SK-N-SH (cell line): ENCODE measurements around the gene GBX1. TPM values are rescaled to one million over a fixed set of nuclear protein-coding genes. Genes with fewer than 3 reads are reported as not detected.

Source experiments
- CTCF ChIA-PET: fragments of 300-600, 350-600 bp; formaldehyde crosslinking; extraction: SDS; loops from one replicate; lab custom pipeline; 2021; lab: Yijun Ruan, JAX
- POLR2A ChIA-PET: fragments of 350-600 bp; sonication (Branson Sonifier 250); formaldehyde crosslinking; extraction: SDS; loops from one replicate; lab custom pipeline; 2020; ENCODE audit warnings: antibody characterized with exemption, inconsistent platforms; lab: Yijun Ruan, JAX
- DNase-seq: peaks from one replicate; pipeline ENCODE4 v3.0.0; 2012
- H2AFZ ChIP-seq: fragments of 200-600 bp; sonication (generic); 2 replicates; pipeline ENCODE4 v1.8.1; 2016; ENCODE audit warnings: antibody characterized with exemption, mild to moderate bottlenecking, low read depth
- H3F3A ChIP-seq: fragments of 200-600 bp; sonication (generic); replicated peaks from 2 replicates; pipeline ENCODE3; 2016; ENCODE audit warnings: antibody characterized with exemption, mild to moderate bottlenecking; ENCODE audit not compliant: insufficient read depth
- H3K27ac ChIP-seq, 2 experiments: fragments of 200-500 bp in 1 of 2; fragments of 200-600 bp in 1 of 2; sonication (Bioruptor generic) in 1 of 2; sonication (generic), shearing (Covaris generic) in 1 of 2; 2 replicates each; pipeline versions ENCODE4 v1.5.1 to v1.6.1; 2014 to 2016; ENCODE audit warnings: low read depth in 2 of 2, inconsistent platforms in 1 of 2, low read length in 1 of 2, mild to moderate bottlenecking in 1 of 2, mixed read lengths in 1 of 2
- H3K27me3 ChIP-seq: fragments of 200-600 bp; sonication (generic), shearing (Covaris generic); 2 replicates; pipeline ENCODE4 v1.6.1; 2016; ENCODE audit warnings: mixed run types; ENCODE audit not compliant: insufficient read depth
- H3K36me3 ChIP-seq, 2 experiments: fragments of 200-500 bp in 1 of 2; fragments of 200-600 bp in 1 of 2; sonication (Bioruptor generic) in 1 of 2; sonication (generic) in 1 of 2; replicated peaks in 1 of 2; 2 replicates each; pipeline versions ENCODE3 to v1.5.1; 2014 to 2016; ENCODE audit warnings: low read length in 1 of 2, mild to moderate bottlenecking in 1 of 2; ENCODE audit not compliant: insufficient read depth in 2 of 2, control insufficient read depth in 1 of 2
- H3K4me1 ChIP-seq, 2 experiments: fragments of 200-500 bp in 1 of 2; fragments of 200-600 bp in 1 of 2; sonication (Bioruptor generic) in 1 of 2; sonication (generic), shearing (Covaris generic) in 1 of 2; 2 replicates each; pipeline versions ENCODE4 v1.5.1 to v1.6.1; 2014 to 2016; ENCODE audit warnings: low read depth in 1 of 2, low read length in 1 of 2, mixed run types in 1 of 2; ENCODE audit not compliant: insufficient read depth in 2 of 2, control insufficient read depth in 1 of 2
- H3K4me2 ChIP-seq: fragments of 200-600 bp; sonication (generic), shearing (Covaris generic); 2 replicates; pipeline ENCODE4 v1.6.1; 2017; ENCODE audit warnings: mixed run types
- H3K4me3 ChIP-seq, 2 experiments: fragments of 200-500 bp in 1 of 2; fragments of 200-600 bp in 1 of 2; sonication (Bioruptor generic) in 1 of 2; sonication (generic), shearing (Covaris generic) in 1 of 2; 2 replicates each; pipeline versions ENCODE4 v1.5.1 to v1.8.1; 2014 to 2016; ENCODE audit warnings: low read depth in 2 of 2, inconsistent platforms in 1 of 2, low read length in 1 of 2, mild to moderate bottlenecking in 1 of 2, mixed read lengths in 1 of 2, moderate library complexity in 1 of 2
- H3K79me2 ChIP-seq: fragments of 200-600 bp; sonication (generic); 2 replicates; pipeline ENCODE4 v1.8.1; 2017; ENCODE audit warnings: mild to moderate bottlenecking; ENCODE audit not compliant: insufficient read depth
- H3K9ac ChIP-seq: fragments of 200-600 bp; sonication (generic); 2 replicates; pipeline ENCODE4 v1.6.1; 2017; ENCODE audit warnings: mixed run types
- H3K9me2 ChIP-seq: fragments of 200-600 bp; sonication (generic); 2 replicates; pipeline ENCODE4 v1.6.1; 2017; ENCODE audit warnings: mixed run types
- H3K9me3 ChIP-seq: fragments of 200-600 bp; sonication (generic); 2 replicates; pipeline ENCODE4 v1.6.1; 2017; ENCODE audit warnings: mixed run types, mild to moderate bottlenecking, moderate library complexity
- H4K20me1 ChIP-seq: fragments of 200-600 bp; sonication (generic); 2 replicates; pipeline ENCODE4 v1.6.1; 2017; ENCODE audit warnings: mild to moderate bottlenecking, mixed run types; ENCODE audit not compliant: insufficient read depth
- FOSL2 ChIP-seq: IDR thresholded peaks from 2 replicates; pipeline ENCODE4 v1.4.0; 2012; ENCODE audit warnings: low read depth, mild to moderate bottlenecking, moderate library complexity, borderline replicate concordance
- FOXM1 ChIP-seq: IDR thresholded peaks from 2 replicates; pipeline ENCODE4 v1.4.0; 2012; ENCODE audit warnings: low read depth, mild to moderate bottlenecking
- GABPA ChIP-seq: IDR thresholded peaks from 2 replicates; pipeline ENCODE4 v1.4.0; 2012; ENCODE audit warnings: low read depth, mild to moderate bottlenecking
- GATA2 ChIP-seq: sonication (generic); formaldehyde crosslinking; IDR thresholded peaks from 2 replicates; pipeline ENCODE4 v1.5.0; 2020; ENCODE audit warnings: mild to moderate bottlenecking, missing genetic modification reagents
- MEF2A ChIP-seq: IDR thresholded peaks from 2 replicates; pipeline ENCODE4 v1.4.0; 2012; ENCODE audit warnings: low read depth, borderline replicate concordance
- MXI1 ChIP-seq: IDR thresholded peaks from 2 replicates; pipeline ENCODE4 v1.6.1; 2012; ENCODE audit warnings: mild to moderate bottlenecking, low read depth, low read length, improper control_type of control experiment
- RCOR1 ChIP-seq: fragments of 150-350 bp; IDR thresholded peaks from 2 replicates; pipeline ENCODE4 v1.6.1; 2017; ENCODE audit warnings: antibody characterized with exemption, low read length
- RXRA ChIP-seq: IDR thresholded peaks from 2 replicates; pipeline ENCODE4 v1.4.0; 2012; ENCODE audit warnings: low read depth, mild to moderate bottlenecking, borderline replicate concordance
- SIN3A ChIP-seq: IDR thresholded peaks from 2 replicates; pipeline ENCODE4 v1.6.1; 2012; ENCODE audit warnings: low read depth, mild to moderate bottlenecking, low read length, moderate library complexity, borderline replicate concordance
- TAF1 ChIP-seq: IDR thresholded peaks from 2 replicates; pipeline ENCODE4 v1.6.1; 2012; ENCODE audit warnings: low read depth, mild to moderate bottlenecking, low read length, moderate library complexity, borderline replicate concordance
- TCF12 ChIP-seq: IDR thresholded peaks from 2 replicates; pipeline ENCODE4 v1.4.0; 2012
- USF1 ChIP-seq: IDR thresholded peaks from 2 replicates; pipeline ENCODE4 v1.4.0; 2012; ENCODE audit warnings: low read depth, borderline replicate concordance
- USF2 ChIP-seq: fragments of 150-350 bp; IDR thresholded peaks from 2 replicates; pipeline ENCODE4 v1.6.1; 2017; ENCODE audit warnings: antibody characterized with exemption, low read length, low read depth, borderline replicate concordance
- YY1 ChIP-seq: IDR thresholded peaks from 2 replicates; pipeline ENCODE4 v1.4.0; 2012; ENCODE audit warnings: low read depth, mild to moderate bottlenecking
- WGBS: methylation state at CpG from one replicate; pipeline ENCODE4 v1.1.6; 2017; ENCODE audit warnings: low lambda C conversion rate; 5-methylcytosine and 5-hydroxymethylcytosine counted together
- polyA plus RNA-seq, 3 experiments: library from polyadenylated mRNA; depleted of rRNA; stranded (reverse); fragments of >200 nt; gene quantifications; 2 replicates each; pipeline ENCODE4 v1.2.3, GENCODE V29; 2012
- TF ChIP-seq, protein P1 (sequence below): IDR thresholded peaks from 2 replicates; pipeline ENCODE4 v1.4.0; 2012; ENCODE audit warnings: low read depth, borderline replicate concordance

GBX1 gene
- polyA plus RNA-seq, 1 of the 3 experiments (the other 2 are of a cell fraction): not detected

DNA sequence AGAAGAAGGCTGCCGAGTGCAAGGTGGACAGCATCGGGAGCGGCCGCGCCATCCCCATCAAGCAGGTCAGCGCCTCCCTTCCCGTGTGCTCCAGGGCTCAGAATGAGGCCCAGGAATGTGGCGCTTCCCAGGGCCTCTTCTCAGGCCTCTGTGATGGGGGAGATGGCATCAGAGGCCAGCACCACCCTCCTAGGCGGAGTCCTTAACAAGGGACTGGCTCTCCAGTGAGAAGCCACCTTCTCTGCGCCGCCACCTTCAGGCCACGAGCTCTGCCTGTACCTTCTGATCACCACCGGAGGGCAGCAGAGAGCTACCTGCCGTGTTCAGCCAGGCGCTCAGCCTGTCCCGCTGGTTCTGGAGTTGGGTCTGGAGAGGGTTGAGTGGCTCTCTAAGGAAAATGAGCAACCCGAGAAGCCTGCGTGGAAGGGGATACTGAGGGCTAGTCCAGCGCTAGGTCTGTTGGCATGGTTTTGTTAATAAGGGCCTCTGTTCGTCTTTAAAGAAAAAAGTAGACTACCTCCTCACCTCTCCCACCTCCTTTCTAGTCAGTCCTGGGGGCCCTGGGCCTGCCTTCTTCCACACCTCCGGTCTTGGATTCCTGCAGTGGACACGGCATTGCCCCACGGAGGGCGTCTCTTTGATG is 43.6 kb downstream of the GBX1 start (continued):
- TF ChIP-seq FOSL2 (no peak), TCF12 (no peak)
- TF ChIP-seq, all 33 proteins: peak for 10

DNA sequence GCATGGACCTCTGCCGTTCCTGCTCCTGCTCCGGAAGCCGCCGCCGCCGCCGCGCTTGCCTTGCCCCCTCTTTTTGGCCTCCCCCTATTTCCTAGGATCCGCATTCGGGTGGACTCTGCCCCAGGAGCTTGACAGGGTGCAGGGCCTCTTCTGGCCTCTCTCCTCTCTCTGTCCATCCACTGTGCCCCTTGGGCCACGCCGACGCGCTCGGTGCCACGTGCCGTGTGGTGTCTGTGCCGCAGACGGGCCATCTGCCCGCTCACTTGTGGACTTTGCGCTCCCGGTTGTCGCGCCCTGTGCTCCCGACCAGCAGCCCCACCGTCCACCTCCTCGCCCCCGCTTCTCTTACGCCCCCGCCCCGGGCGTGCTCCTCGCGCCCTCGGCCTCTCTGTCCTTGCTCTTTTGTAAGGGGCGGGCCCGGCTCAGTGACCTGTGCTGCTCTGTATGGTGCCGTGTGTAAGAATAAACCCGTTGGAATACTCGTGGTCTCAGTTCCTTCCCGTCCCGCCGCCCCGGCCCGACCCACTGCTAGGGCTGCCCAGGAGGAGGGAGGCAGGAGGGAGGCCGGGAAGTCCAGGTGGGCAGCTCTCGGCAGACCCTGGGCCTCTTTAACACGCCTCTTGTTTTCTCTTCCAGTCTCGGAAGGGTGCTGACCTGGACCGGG is 44.2 kb downstream of the GBX1 start:
- ChIA-PET CTCF (interaction anchor here (0.7 to 18.0 kb wide), 52 partner anchors 11 to 667 kb away, joined by 3 to 243 read pairs (median 6); partner anchors contain the start of genes ABCF2, AGAP3, GBX1 and TMUB1), POLR2A (no interaction called here)
- no peaks in the 10 kb centered on the region; a peak in 1 of 4 replicates for H3K4me1 ChIP-seq
- H3K4me3 ChIP-seq: no peak overlapping the region
- no peaks in the 10 kb centered on the region for H3K9me3 ChIP-seq
- H3K36me3 ChIP-seq: peaks cover 20 to 83% of the 10 kb centered on the region in 2 experiments
- DNase-seq: no peak
- no peak overlapping the region for H2AFZ ChIP-seq
- peaks cover 4% of the 10 kb centered on the region for H3F3A ChIP-seq
- no peaks in the 10 kb centered on the region for H3K9me2 ChIP-seq
- peaks cover 24% of the 10 kb centered on the region for H4K20me1 ChIP-seq
- peaks cover 23% of the 10 kb centered on the region; the same call in 1 of the 2 replicates for H3K79me2 ChIP-seq
- H3K9ac ChIP-seq: no peak overlapping the region
- H3K27ac ChIP-seq: no peak overlapping the region
- 97% methylated on average over 50 of the region's 50 CpGs for WGBS
- no peaks in the 10 kb centered on the region for H3K27me3 ChIP-seq
- no peak for TF ChIP-seq TCF12
- no peak overlapping the region for H3K4me2 ChIP-seq

- TF ChIP-seq USF1 (no peak), TAF1 (no peak), TCF12 (no peak), FOXM1 (no peak), GATA2 (no peak), MXI1 (no peak), USF2 (no peak), RXRA (no peak), MEF2A (no peak), FOSL2 (no peak), SIN3A (no peak), GABPA (no peak), YY1 (no peak), RCOR1 (no peak)
- TF ChIP-seq, protein P1, sequence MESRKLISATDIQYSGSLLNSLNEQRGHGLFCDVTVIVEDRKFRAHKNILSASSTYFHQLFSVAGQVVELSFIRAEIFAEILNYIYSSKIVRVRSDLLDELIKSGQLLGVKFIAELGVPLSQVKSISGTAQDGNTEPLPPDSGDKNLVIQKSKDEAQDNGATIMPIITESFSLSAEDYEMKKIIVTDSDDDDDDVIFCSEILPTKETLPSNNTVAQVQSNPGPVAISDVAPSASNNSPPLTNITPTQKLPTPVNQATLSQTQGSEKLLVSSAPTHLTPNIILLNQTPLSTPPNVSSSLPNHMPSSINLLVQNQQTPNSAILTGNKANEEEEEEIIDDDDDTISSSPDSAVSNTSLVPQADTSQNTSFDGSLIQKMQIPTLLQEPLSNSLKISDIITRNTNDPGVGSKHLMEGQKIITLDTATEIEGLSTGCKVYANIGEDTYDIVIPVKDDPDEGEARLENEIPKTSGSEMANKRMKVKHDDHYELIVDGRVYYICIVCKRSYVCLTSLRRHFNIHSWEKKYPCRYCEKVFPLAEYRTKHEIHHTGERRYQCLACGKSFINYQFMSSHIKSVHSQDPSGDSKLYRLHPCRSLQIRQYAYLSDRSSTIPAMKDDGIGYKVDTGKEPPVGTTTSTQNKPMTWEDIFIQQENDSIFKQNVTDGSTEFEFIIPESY: no peak
- ChIA-PET POLR2A (no interaction called here), CTCF (interaction anchor here (1.1 to 18.0 kb wide), 9 partner anchors 12 to 354 kb away, joined by 3 to 243 read pairs (median 12); partner anchors contain the start of gene GBX1)
- no peak overlapping the region for H3K9ac ChIP-seq
- H3K4me3 ChIP-seq: no peak overlapping the region
- DNase-seq: no peak
- peaks cover 28% of the 10 kb centered on the region; the same call in 1 of the 2 replicates for H3K79me2 ChIP-seq
- peaks cover 4% of the 10 kb centered on the region for H3F3A ChIP-seq
- peaks cover 23 to 83% of the 10 kb centered on the region in 2 experiments for H3K36me3 ChIP-seq
- no peak overlapping the region for H2AFZ ChIP-seq
- H3K9me3 ChIP-seq: no peaks in the 10 kb centered on the region
- H3K27me3 ChIP-seq: no peaks in the 10 kb centered on the region
- peaks cover 27% of the 10 kb centered on the region for H4K20me1 ChIP-seq
- no peak overlapping the region for H3K4me2 ChIP-seq
- H3K27ac ChIP-seq: no peak overlapping the region
- H3K9me2 ChIP-seq: no peaks in the 10 kb centered on the region
- 93% methylated on average over 20 of the region's 29 CpGs for WGBS
- H3K4me1 ChIP-seq: no peaks in the 10 kb centered on the region; a peak in 1 of 4 replicates
These were observed 44.7 kb downstream of the GBX1 start for GRCh38 chr7:151122796-151123157.
